ENCODE results near the gene MAPK14.

MAPK14 gene

DNA sequence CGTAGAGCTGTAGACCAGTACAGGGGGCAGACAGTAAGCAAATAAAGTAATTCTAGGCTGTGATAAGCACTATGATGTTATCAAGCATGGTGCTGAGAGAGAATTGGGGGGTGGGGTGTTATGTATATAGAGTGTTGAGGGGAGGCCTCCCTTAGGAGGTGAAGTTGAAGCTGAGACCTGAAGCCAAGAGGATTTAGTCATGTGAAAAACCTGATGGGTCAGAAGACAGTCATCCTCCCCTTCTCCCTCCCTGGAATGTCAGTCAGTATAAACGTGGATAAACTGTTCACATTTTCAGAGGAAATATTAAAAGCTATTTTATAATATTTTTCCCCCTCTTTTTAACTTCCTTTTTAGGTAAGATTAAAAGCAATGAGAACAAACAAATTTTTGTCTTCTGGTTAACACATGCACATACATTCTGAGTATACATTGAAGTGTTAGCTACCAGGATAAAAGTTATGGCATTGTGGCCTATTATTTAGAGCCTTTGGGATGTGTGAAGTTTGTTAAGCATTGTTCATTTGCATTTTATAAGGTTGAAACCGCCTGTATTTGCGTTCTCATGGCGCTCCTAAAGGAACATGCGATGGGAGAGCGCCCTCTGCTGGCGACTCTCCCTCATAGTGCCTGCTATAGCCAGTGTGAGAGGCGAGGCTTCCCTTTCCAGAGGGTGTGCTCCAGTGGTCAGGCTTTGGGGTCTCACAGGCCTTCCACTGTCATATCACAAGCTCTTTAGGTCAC lies 67.3 kb downstream of the MAPK14 start:
- DNase-seq (ENCODE audit: low read depth, low spot score), result peak; percentile 22
- TF ChIP-seq EZH2 (IDR thresholded peaks at IDR 0.05) (no peak), POLR2AphosphoS5 (IDR thresholded peaks at IDR 0.05; ENCODE audit: borderline replicate concordance, low read depth, low read length) (no peak), FOXP2 (optimal IDR thresholded peaks at IDR 0.05; ENCODE audit: control extremely low read depth, extremely low read length, insufficient read depth) (no peak)
- Histone ChIP-seq H3K36me3 (ENCODE audit: insufficient read depth, low read length) (peaks cover 8% of the 10 kb centered on the region), H3K4me3 (no peak overlapping the region), H3K27ac (no peak overlapping the region), H3K9me3 (ENCODE audit: low read depth, low read length) (no peaks in the 10 kb centered on the region), H3K9ac (ENCODE audit: insufficient read length) (no peak overlapping the region)

DNA sequence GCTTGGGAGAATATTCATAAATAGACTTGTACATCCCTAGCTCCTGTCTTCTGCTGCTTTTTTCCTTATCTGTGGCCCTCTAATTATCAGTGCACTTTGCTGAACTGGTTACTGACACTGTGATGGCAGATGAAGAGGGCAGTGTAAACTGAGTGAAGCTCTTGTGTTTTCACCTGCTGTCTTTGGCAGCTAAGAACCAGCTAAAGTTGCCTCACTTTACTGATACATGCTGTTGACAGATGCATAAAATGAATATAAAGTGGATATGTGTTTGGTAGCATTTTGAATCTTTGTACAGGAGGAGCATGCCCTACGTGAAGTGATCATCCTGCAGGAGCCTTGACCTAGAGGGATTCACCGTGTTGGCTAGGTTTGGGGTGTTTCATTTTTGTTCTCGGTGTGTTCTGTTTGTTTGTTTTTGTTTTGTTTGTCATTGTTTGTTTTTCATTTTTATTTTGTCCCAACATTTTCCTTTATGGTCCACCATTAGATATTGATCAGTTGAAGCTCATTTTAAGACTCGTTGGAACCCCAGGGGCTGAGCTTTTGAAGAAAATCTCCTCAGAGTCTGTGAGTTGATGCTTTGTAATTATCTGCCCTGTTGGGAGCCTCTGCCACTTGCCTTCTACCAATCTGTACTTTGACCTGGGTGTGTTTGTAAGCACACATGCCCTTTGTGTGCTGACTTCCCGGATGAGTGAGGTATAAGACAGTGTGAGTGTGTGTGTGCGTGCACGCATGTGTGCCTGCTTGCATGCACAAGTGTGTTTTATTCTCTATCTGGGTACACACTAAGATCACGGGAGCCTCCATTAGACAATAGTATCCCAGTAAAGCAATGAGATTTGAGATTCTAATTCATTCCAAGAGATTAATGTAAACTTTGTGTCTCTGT lies 68.1 kb downstream of the MAPK14 start:
- Histone ChIP-seq H3K4me3 (no peak overlapping the region), H3K36me3 (ENCODE audit: insufficient read depth, low read length) (peaks cover 12% of the 10 kb centered on the region), H3K9me3 (ENCODE audit: low read depth, low read length) (no peaks in the 10 kb centered on the region), H3K9ac (ENCODE audit: insufficient read length) (no peak overlapping the region), H3K27ac (no peak overlapping the region)
- no peak for TF ChIP-seq EZH2 (IDR thresholded peaks at IDR 0.05)
- no peak for TF ChIP-seq POLR2AphosphoS5 (IDR thresholded peaks at IDR 0.05; ENCODE audit: borderline replicate concordance, low read depth, low read length)
- no peak for TF ChIP-seq FOXP2 (optimal IDR thresholded peaks at IDR 0.05; ENCODE audit: control extremely low read depth, extremely low read length, insufficient read depth)
- no peak for DNase-seq (ENCODE audit: low read depth, low spot score)

DNA sequence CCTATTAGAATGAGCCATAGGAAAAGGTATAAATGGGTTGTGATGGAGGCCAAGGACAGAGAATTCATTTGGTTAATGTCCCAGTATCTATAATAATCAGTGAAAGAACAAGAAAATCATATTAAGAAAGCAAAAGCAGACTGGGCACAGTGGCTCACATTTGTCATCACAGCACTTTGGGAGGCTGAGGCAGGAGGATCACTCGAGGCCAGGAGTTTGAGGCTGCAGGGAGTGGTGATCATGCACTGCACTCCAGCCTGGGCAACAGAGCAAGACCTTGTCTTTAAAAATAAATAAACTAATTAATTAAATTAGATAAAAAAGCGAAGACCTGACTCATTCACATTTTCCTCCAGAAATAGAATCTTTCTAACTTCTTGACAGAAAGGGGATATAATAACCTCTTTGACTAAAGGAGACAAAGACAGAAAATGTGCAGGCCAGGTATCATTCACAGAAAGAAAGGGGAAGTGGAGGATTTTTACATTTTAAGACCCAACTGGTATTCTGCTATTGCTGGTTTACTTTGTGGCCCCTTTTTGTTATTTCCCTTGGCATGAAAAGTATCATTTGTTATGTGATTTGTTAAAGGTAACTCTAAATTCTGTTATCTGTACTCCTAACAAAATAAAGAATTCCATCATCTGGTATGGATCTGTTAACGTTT lies 70.8 kb downstream of the MAPK14 start:
- H3K9me3 ChIP-seq (ENCODE audit: low read depth, low read length), result no peaks in the 10 kb centered on the region
- no peak overlapping the region for H3K9ac ChIP-seq (ENCODE audit: insufficient read length)
- TF ChIP-seq FOXP2 (optimal IDR thresholded peaks at IDR 0.05; ENCODE audit: control extremely low read depth, extremely low read length, insufficient read depth) (no peak), POLR2AphosphoS5 (IDR thresholded peaks at IDR 0.05; ENCODE audit: borderline replicate concordance, low read depth, low read length) (no peak), EZH2 (IDR thresholded peaks at IDR 0.05) (no peak)
- peaks cover 20% of the 10 kb centered on the region for H3K36me3 ChIP-seq (ENCODE audit: insufficient read depth, low read length)
- DNase-seq (ENCODE audit: low read depth, low spot score), result no peak
- H3K27ac ChIP-seq, result no peak overlapping the region
- H3K4me3 ChIP-seq, result no peak overlapping the region

- no peak for TF ChIP-seq FOXP2 (optimal IDR thresholded peaks at IDR 0.05; ENCODE audit: control extremely low read depth, extremely low read length, insufficient read depth)
- TF ChIP-seq EZH2 (IDR thresholded peaks at IDR 0.05), result no peak
- no peak for TF ChIP-seq POLR2AphosphoS5 (IDR thresholded peaks at IDR 0.05; ENCODE audit: borderline replicate concordance, low read depth, low read length)
- Histone ChIP-seq H3K4me3 (no peak overlapping the region), H3K9me3 (ENCODE audit: low read depth, low read length) (no peaks in the 10 kb centered on the region), H3K27ac (no peak overlapping the region), H3K9ac (ENCODE audit: insufficient read length) (no peak overlapping the region), H3K36me3 (ENCODE audit: insufficient read depth, low read length) (peaks cover 20% of the 10 kb centered on the region)
- DNase-seq (ENCODE audit: low read depth, low spot score), result no peak
Observed at GRCh38 chr6:36098920-36099647, 71.5 kb downstream of the MAPK14 start.

GRCh38 chr6:36099869-36100483 lies 72.4 kb downstream of the MAPK14 start:
- peaks cover 20% of the 10 kb centered on the region for H3K36me3 ChIP-seq (ENCODE audit: insufficient read depth, low read length)
- TF ChIP-seq EZH2 (IDR thresholded peaks at IDR 0.05), result no peak
- no peak for TF ChIP-seq FOXP2 (optimal IDR thresholded peaks at IDR 0.05; ENCODE audit: control extremely low read depth, extremely low read length, insufficient read depth)
- TF ChIP-seq POLR2AphosphoS5 (IDR thresholded peaks at IDR 0.05; ENCODE audit: borderline replicate concordance, low read depth, low read length), result no peak
- no peak overlapping the region for H3K27ac ChIP-seq
- no peak overlapping the region for H3K9ac ChIP-seq (ENCODE audit: insufficient read length)
- no peak overlapping the region for H3K4me3 ChIP-seq
- no peak for DNase-seq (ENCODE audit: low read depth, low spot score)
- H3K9me3 ChIP-seq (ENCODE audit: low read depth, low read length), result no peaks in the 10 kb centered on the region

GRCh38 chr6:36101691-36102090 lies 74.1 kb downstream of the MAPK14 start:
- TF ChIP-seq FOXP2 (optimal IDR thresholded peaks at IDR 0.05; ENCODE audit: control extremely low read depth, extremely low read length, insufficient read depth), result no peak
- TF ChIP-seq EZH2 (IDR thresholded peaks at IDR 0.05), result no peak
- no peak for TF ChIP-seq POLR2AphosphoS5 (IDR thresholded peaks at IDR 0.05; ENCODE audit: borderline replicate concordance, low read depth, low read length)
- H3K36me3 ChIP-seq (ENCODE audit: insufficient read depth, low read length), result peaks cover 14% of the 10 kb centered on the region; the same call in 1 of the 2 replicates
- DNase-seq (ENCODE audit: low read depth, low spot score), result no peak
- H3K9me3 ChIP-seq (ENCODE audit: low read depth, low read length), result no peaks in the 10 kb centered on the region
- no peak overlapping the region for H3K9ac ChIP-seq (ENCODE audit: insufficient read length)
- no peak overlapping the region for H3K27ac ChIP-seq
- H3K4me3 ChIP-seq, result no peak overlapping the region

DNA sequence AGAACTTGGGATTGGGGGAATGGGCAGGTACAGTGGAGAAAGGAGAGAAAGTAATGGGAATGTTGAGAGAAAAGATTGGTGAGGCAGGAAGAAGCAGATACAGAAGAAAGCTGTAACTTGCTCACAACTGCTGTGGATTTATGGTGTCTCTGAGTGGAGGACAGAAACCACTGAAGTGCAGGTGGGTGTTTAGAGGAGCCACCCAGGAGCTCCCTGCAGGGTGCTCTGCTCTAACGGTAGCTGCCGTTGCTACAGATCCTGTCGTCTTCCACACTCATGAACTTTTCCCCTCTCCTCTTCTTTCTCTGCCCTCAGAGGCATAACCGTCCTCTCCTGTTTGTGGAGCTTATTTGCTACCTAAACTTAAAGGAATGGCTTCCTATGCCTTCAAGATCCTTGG lies 75.2 kb downstream of the MAPK14 start:
- DNase-seq (ENCODE audit: low read depth, low spot score), result no peak
- Histone ChIP-seq H3K4me3 (no peak overlapping the region), H3K9me3 (ENCODE audit: low read depth, low read length) (no peaks in the 10 kb centered on the region), H3K36me3 (ENCODE audit: insufficient read depth, low read length) (peaks cover 21% of the 10 kb centered on the region), H3K27ac (no peak overlapping the region), H3K9ac (ENCODE audit: insufficient read length) (no peak overlapping the region)
- no peak for TF ChIP-seq POLR2AphosphoS5 (IDR thresholded peaks at IDR 0.05; ENCODE audit: borderline replicate concordance, low read depth, low read length)
- no peak for TF ChIP-seq FOXP2 (optimal IDR thresholded peaks at IDR 0.05; ENCODE audit: control extremely low read depth, extremely low read length, insufficient read depth)
- TF ChIP-seq EZH2 (IDR thresholded peaks at IDR 0.05), result no peak

Data from SK-N-MC (cell line).